Measurements from ENCODE around the gene MEGF11.

Gene MEGF11

GRCh38 chr15:65917407-65917756 lies 336.2 kb downstream of the MEGF11 start:
- H3K4me2 ChIP-seq (ENCODE audit: low read depth, low read length, poor library complexity, severe bottlenecking) = no peak overlapping the region

GRCh38 chr15:65916664-65917406 lies 336.7 kb downstream of the MEGF11 start:
- Histone ChIP-seq H3K27me3 (ENCODE audit: insufficient read depth, low read length, poor library complexity, severe bottlenecking) (no peaks in the 10 kb centered on the region), H3K4me2 (ENCODE audit: low read depth, low read length, poor library complexity, severe bottlenecking) (no peak overlapping the region), H3K9ac (ENCODE audit: low read depth, low read length, poor library complexity, severe bottlenecking) (no peak overlapping the region), H3K4me3 (ENCODE audit: low read length, poor library complexity, severe bottlenecking) (no peak overlapping the region), H3K4me1 (ENCODE audit: insufficient read depth, low read length, poor library complexity, severe bottlenecking) (no peaks in the 10 kb centered on the region), H3K79me2 (ENCODE audit: insufficient read depth, low read length) (no peaks in the 10 kb centered on the region), H2AFZ (ENCODE audit: low read length) (no peak overlapping the region), H3K36me3 (ENCODE audit: insufficient read depth, low read length) (no peaks in the 10 kb centered on the region), H3F3A (ENCODE audit: low read depth) (no peaks in the 10 kb centered on the region), H4K20me1 (ENCODE audit: insufficient read depth, low read length, poor library complexity, severe bottlenecking) (no peaks in the 10 kb centered on the region), H3K9me3 (ENCODE audit: insufficient read depth, low read depth, low read length) (no peaks in the 10 kb centered on the region), H3K9me2 (replicated peaks; ENCODE audit: low read depth, low read length) (no peaks in the 10 kb centered on the region)
- TF ChIP-seq EZH2phosphoT487 (IDR thresholded peaks at IDR 0.05; ENCODE audit: borderline replicate concordance) (no peak), CTCF (conservative IDR thresholded peaks at IDR 0.05; ENCODE audit: low read length) (peak; percentile 52)

More at GRCh38 chr15:65917407-65917756, 336.2 kb downstream of the MEGF11 start:
- H3K9me2 ChIP-seq (replicated peaks; ENCODE audit: low read depth, low read length) = no peaks in the 10 kb centered on the region
- no peaks in the 10 kb centered on the region for H3F3A ChIP-seq (ENCODE audit: low read depth)
- no peak overlapping the region for H3K4me3 ChIP-seq (ENCODE audit: low read length, poor library complexity, severe bottlenecking)
- H2AFZ ChIP-seq (ENCODE audit: low read length) = no peak overlapping the region
- no peaks in the 10 kb centered on the region for H3K27me3 ChIP-seq (ENCODE audit: insufficient read depth, low read length, poor library complexity, severe bottlenecking)
- H4K20me1 ChIP-seq (ENCODE audit: insufficient read depth, low read length, poor library complexity, severe bottlenecking) = no peaks in the 10 kb centered on the region
- no peaks in the 10 kb centered on the region for H3K9me3 ChIP-seq (ENCODE audit: insufficient read depth, low read depth, low read length)
- H3K79me2 ChIP-seq (ENCODE audit: insufficient read depth, low read length) = no peaks in the 10 kb centered on the region
- H3K9ac ChIP-seq (ENCODE audit: low read depth, low read length, poor library complexity, severe bottlenecking) = no peak overlapping the region
- H3K36me3 ChIP-seq (ENCODE audit: insufficient read depth, low read length) = no peaks in the 10 kb centered on the region
- TF ChIP-seq EZH2phosphoT487 (IDR thresholded peaks at IDR 0.05; ENCODE audit: borderline replicate concordance) (no peak), CTCF (conservative IDR thresholded peaks at IDR 0.05; ENCODE audit: low read length) (no peak)
- no peaks in the 10 kb centered on the region for H3K4me1 ChIP-seq (ENCODE audit: insufficient read depth, low read length, poor library complexity, severe bottlenecking)

- H3K9me2 ChIP-seq (replicated peaks; ENCODE audit: low read depth, low read length) = no peaks in the 10 kb centered on the region
- H3K9ac ChIP-seq (ENCODE audit: low read depth, low read length, poor library complexity, severe bottlenecking) = no peak overlapping the region
- H3K4me1 ChIP-seq (ENCODE audit: insufficient read depth, low read length, poor library complexity, severe bottlenecking) = no peaks in the 10 kb centered on the region
- H3K79me2 ChIP-seq (ENCODE audit: insufficient read depth, low read length) = no peaks in the 10 kb centered on the region
- no peaks in the 10 kb centered on the region for H3F3A ChIP-seq (ENCODE audit: low read depth)
- H3K27me3 ChIP-seq (ENCODE audit: insufficient read depth, low read length, poor library complexity, severe bottlenecking) = no peaks in the 10 kb centered on the region
- no peaks in the 10 kb centered on the region for H4K20me1 ChIP-seq (ENCODE audit: insufficient read depth, low read length, poor library complexity, severe bottlenecking)
- no peak overlapping the region for H2AFZ ChIP-seq (ENCODE audit: low read length)
- H3K4me3 ChIP-seq (ENCODE audit: low read length, poor library complexity, severe bottlenecking) = no peak overlapping the region
- TF ChIP-seq CTCF (conservative IDR thresholded peaks at IDR 0.05; ENCODE audit: low read length) = no peak
- H3K4me2 ChIP-seq (ENCODE audit: low read depth, low read length, poor library complexity, severe bottlenecking) = no peak overlapping the region
- no peaks in the 10 kb centered on the region for H3K9me3 ChIP-seq (ENCODE audit: insufficient read depth, low read depth, low read length)
- no peaks in the 10 kb centered on the region for H3K36me3 ChIP-seq (ENCODE audit: insufficient read depth, low read length)
These were observed 337.4 kb downstream of the MEGF11 start for GRCh38 chr15:65916041-65916663.
